HEK293T (cell line): ENCODE results near the gene PIEZO2.
"Not testable (repeated sequence)": the region's sequence is repeated elsewhere in the genome, so short reads cannot be mapped to it uniquely, and the experiment has no call there.

Source experiments
- CTCF ChIA-PET: fragments of 350-600 bp; formaldehyde crosslinking; extraction: SDS; loops from one replicate; lab custom pipeline; 2021; ENCODE audit warnings: antibody characterized with exemption, inconsistent platforms; lab: Yijun Ruan, JAX
- POLR2A ChIA-PET: fragments of 350-600 bp; formaldehyde crosslinking; extraction: SDS; loops from one replicate; lab custom pipeline; 2020; ENCODE audit warnings: antibody characterized with exemption, inconsistent platforms; lab: Yijun Ruan, JAX
- DNase-seq: peaks from one replicate; pipeline ENCODE4 v3.0.0; 2012; ENCODE audit warnings: mixed read lengths; ENCODE audit errors: extremely low spot score
- ARNT ChIP-seq: fragments of 450-650 bp; IDR thresholded peaks from 2 replicates; pipeline ENCODE4 v1.6.1; 2017; ENCODE audit warnings: mild to moderate bottlenecking
- BHLHE40 ChIP-seq: fragments of 450-650 bp; IDR thresholded peaks from 2 replicates; pipeline ENCODE4 v1.6.1; 2016; ENCODE audit warnings: mild to moderate bottlenecking, moderate library complexity, borderline replicate concordance
- CTBP1 ChIP-seq: fragments of 450-650 bp; IDR thresholded peaks from 2 replicates; pipeline ENCODE4 v1.6.1; 2016; ENCODE audit warnings: borderline replicate concordance
- ELF4 ChIP-seq: fragments of 450-650 bp; IDR thresholded peaks from 2 replicates; pipeline ENCODE4 v1.6.1; 2017; ENCODE audit warnings: antibody characterized with exemption
- FOXA1 ChIP-seq: fragments of 450-650 bp; IDR thresholded peaks from 2 replicates; pipeline ENCODE4 v1.6.1; 2016; ENCODE audit warnings: mild to moderate bottlenecking
- FOXK2 ChIP-seq: fragments of 450-650 bp; IDR thresholded peaks from 2 replicates; pipeline ENCODE4 v1.6.1; 2016; ENCODE audit warnings: mild to moderate bottlenecking
- FOXM1 ChIP-seq: fragments of 450-650 bp; IDR thresholded peaks from 2 replicates; pipeline ENCODE4 v1.6.1; 2017; ENCODE audit warnings: mild to moderate bottlenecking, borderline replicate concordance
- HDGF ChIP-seq: fragments of 450-650 bp; IDR thresholded peaks from 2 replicates; pipeline ENCODE4 v1.6.1; 2017; ENCODE audit warnings: antibody characterized with exemption, borderline replicate concordance
- L3MBTL2 ChIP-seq: fragments of 450-650 bp; conservative IDR thresholded peaks from 2 replicates; pipeline ENCODE4 v1.6.1; 2016; ENCODE audit warnings: mild to moderate bottlenecking
- LEF1 ChIP-seq: fragments of 450-650 bp; IDR thresholded peaks from 2 replicates; pipeline ENCODE4 v1.6.1; 2017; ENCODE audit warnings: mild to moderate bottlenecking, borderline replicate concordance
- NFRKB ChIP-seq: fragments of 450-650 bp; IDR thresholded peaks from 2 replicates; pipeline ENCODE4 v1.6.1; 2016; ENCODE audit warnings: mild to moderate bottlenecking, moderate library complexity
- SP1 ChIP-seq: fragments of 450-650 bp; IDR thresholded peaks from 2 replicates; pipeline ENCODE4 v1.6.1; 2017
- SUZ12 ChIP-seq: fragments of 450-650 bp; IDR thresholded peaks from 2 replicates; pipeline ENCODE4 v1.6.1; 2016; ENCODE audit warnings: mild to moderate bottlenecking
- TARDBP ChIP-seq: fragments of 450-650 bp; IDR thresholded peaks from 2 replicates; pipeline ENCODE4 v1.6.1; 2016
- ZNF384 ChIP-seq: fragments of 450-650 bp; IDR thresholded peaks from 2 replicates; pipeline ENCODE4 v1.6.1; 2016
- TF ChIP-seq, protein P1 (sequence below): fragments of 450-650 bp; IDR thresholded peaks from 2 replicates; pipeline ENCODE4 v1.6.1; 2016

The PIEZO2 gene

DNA sequence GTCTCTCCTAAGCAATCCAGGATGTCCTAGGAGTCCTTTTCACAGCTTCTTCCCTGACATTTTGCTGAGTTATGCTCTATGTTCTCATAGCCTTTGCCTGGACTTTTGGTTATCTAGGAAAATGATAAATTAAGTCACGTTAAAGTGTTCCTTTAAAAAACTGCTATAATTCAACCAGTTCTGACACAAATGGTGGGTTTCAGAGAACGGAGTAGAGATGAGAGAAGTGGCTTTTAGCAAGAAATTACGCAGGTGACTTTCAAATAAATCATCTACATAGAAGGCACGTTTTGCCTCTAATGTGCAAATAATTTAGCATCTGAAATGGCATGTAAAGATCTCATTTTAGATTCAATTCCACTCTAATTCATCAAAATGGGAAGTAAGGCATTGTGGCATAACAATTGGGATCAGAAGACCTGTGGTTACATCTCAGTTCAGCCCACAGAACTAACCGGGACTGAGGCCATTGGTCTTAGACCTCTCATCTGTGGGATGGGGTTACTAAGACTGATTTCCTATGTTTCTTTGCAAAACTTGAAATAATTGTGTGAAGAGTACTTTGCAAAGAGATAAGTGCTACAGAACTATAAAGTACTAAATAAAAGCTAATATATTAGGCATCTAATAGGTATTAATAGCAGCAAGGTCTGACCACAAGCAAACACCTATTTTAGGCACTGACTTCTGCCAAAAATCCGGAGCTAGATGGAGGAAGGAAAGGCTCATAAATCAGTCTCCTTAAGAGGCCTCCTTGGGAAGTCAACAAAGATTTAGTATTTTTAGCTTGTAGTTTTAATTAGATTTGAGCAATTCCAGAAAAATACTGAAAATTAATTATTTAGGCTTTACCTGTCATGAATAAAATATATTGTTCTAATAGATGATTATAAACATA is 211.4 kb downstream of the PIEZO2 start:
- TF ChIP-seq BHLHE40 = no peak
- no peak for TF ChIP-seq TARDBP
- TF ChIP-seq ARNT = no peak
- no peak for TF ChIP-seq FOXM1
- no peak for TF ChIP-seq FOXK2
- no peak for TF ChIP-seq ELF4
- no peak for TF ChIP-seq SUZ12
- no peak for TF ChIP-seq CTBP1
- TF ChIP-seq L3MBTL2 = no peak
- TF ChIP-seq NFRKB = no peak
- TF ChIP-seq, protein P1, sequence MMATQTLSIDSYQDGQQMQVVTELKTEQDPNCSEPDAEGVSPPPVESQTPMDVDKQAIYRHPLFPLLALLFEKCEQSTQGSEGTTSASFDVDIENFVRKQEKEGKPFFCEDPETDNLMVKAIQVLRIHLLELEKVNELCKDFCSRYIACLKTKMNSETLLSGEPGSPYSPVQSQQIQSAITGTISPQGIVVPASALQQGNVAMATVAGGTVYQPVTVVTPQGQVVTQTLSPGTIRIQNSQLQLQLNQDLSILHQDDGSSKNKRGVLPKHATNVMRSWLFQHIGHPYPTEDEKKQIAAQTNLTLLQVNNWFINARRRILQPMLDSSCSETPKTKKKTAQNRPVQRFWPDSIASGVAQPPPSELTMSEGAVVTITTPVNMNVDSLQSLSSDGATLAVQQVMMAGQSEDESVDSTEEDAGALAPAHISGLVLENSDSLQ = no peak
- TF ChIP-seq ZNF384 = no peak
- TF ChIP-seq HDGF = no peak
- no peak for TF ChIP-seq FOXA1
- TF ChIP-seq SP1 = no peak
- TF ChIP-seq LEF1 = no peak
- ChIA-PET POLR2A (no interaction called here), CTCF (no interaction called here)
- DNase-seq = no peak

DNA sequence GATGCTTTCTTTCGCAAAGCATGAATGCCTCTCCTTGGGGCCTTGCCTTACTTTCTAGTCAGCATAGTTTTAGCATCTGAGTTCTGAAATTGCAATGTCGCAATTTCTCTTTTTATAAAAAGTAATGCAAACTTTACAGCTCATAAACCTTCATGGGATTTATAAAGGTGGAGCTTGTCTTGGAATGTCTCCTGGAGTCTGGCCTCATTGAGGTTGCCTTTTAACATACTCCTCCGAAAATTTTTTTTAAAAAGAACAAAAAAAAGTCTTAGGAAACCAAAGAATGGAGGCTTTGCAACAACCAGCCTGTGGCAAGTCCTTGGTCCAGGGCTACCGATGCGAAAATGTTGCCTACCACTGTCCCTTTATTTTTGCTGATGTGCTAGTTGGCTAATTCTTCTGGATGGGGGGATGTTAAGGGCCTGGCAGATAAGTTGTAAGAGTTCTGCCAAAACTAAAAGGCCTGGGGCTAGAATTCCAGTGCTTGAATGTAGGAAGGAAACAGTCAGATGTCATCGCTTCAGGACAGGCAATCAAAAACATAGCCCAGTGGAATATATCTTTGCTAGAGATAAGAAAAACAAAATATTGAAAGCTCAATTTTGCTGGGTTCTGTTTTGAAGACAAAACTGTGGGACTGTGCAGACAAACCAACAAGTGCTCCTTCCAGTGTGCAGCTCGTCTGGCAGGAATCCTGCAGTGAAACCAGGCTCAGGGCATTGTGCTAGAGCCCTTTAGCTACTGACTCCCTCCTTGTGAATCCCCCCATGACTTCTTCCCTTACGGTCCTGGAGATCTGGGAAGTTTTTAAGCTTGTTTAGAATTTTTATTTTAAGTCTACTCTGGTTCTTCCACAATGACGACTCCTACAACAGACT is 213.0 kb downstream of the PIEZO2 start:
- POLR2A ChIA-PET = no interaction called here
- TF ChIP-seq, protein P1 = no peak
- no peak for DNase-seq
- CTCF ChIA-PET = interaction anchor here (0.6 kb wide), 1 partner anchor 76 kb away, joined by 5 read pairs; no protein-coding TSS in a partner anchor

DNA sequence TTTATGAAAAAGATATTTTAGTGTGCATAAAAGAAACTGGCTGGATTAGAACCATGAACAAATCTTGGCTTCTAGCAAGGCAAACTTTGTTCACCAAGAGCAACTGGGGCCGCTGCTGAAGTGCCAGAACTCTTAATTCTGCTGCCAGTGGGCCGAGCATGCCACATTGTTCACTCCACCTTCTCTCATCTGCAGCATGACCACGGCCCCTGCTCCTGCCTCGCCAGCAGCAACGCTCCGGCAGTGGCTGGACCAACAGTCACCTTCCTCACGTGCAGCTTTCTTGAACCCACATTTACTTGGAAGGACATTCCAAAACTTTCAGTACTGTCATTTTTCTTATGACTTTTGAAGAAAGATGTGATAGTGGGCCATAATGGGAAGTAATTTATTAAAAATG is 213.8 kb downstream of the PIEZO2 start:
- no peak for DNase-seq
- ChIA-PET POLR2A (no interaction called here), CTCF (no interaction called here)
- TF ChIP-seq LEF1 (no peak), HDGF (no peak), SP1 (no peak), CTBP1 (no peak), FOXM1 (no peak)

DNA sequence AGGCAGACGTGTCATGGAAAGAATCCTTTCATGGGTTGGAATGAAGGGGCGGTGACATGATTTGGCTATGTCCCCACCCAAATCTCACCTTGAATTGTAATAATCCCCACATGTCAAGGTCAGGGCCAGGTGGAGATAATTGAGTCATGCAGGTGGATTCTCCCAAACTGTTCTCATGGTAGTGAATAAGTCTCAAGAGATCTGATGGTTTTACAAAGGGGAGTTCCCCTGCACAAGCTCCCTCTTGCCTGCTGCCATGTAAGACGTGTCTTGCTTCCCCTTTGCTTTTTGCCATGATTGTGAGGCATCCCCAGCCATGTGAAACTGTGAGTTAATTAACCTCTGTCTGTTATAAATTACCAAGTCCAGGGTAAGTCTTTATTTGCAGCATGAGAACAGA is 215.7 kb downstream of the PIEZO2 start:
- POLR2A ChIA-PET, DNase-seq, CTCF ChIA-PET: not testable (repeated sequence)

DNA sequence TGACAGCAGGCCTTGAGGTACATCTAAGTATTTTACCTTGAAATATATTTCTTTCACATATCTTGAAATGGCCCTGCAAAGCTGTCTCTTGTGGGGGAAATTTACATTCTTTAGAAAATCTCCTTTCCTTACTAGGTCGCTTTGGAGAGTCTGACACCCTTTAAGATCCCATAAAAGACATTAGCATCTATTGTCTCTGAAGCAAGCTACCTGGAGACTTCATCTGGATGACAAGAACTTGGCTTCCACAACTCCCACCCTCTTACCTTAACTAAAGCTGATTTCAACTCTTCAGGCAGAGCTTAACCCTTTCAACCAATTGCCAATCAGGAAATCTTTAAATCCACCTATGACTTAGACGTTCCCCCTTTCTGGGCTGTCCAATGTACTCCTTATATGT is 219.3 kb downstream of the PIEZO2 start:
- ChIA-PET POLR2A (no interaction called here), CTCF (no interaction called here)
- TF ChIP-seq ZNF384 (no peak), FOXK2 (no peak), FOXM1 (no peak), BHLHE40 (no peak), FOXA1 (no peak), SUZ12 (no peak), LEF1 (no peak), TARDBP (no peak), SP1 (no peak), CTBP1 (no peak), ELF4 (no peak), NFRKB (no peak), L3MBTL2 (no peak), HDGF (no peak), ARNT (no peak)
- TF ChIP-seq, protein P1 = no peak
- DNase-seq = no peak

DNA sequence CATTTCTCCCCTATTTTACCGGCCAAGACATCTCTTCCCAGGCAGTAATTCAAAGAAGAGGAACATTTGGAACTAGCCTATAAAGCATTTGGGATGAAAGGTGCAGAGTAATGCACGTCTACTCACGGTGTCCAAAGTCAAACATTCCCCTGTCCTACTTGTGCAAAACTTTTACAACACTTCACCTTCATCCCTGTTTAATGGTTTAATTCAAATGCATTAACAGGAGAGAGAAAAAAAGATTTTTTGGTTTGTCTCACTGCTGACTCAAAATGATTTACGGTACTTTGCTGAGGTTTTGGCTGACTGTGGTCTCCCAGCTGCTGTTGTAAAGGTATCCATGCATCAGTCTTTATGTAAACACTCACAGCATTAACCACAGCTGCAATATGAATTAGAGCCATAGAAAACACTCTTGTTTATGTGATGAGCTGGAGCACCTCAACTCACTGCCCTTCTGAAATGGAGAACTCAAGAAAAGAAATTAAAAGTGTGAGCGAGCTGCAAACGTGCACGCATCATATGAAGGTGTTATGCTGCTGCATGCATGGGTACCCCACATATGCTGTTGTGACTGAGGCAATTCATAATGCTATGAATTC is 220.5 kb downstream of the PIEZO2 start:
- TF ChIP-seq CTBP1 (no peak), BHLHE40 (no peak), ZNF384 (no peak), ARNT (no peak), HDGF (no peak), LEF1 (no peak), ELF4 (no peak), SP1 (no peak), TARDBP (no peak), FOXA1 (no peak), SUZ12 (no peak), FOXK2 (no peak), L3MBTL2 (no peak), FOXM1 (no peak), NFRKB (no peak)
- TF ChIP-seq, protein P1 = no peak
- CTCF ChIA-PET = no interaction called here
- no peak for DNase-seq
- POLR2A ChIA-PET = no interaction called here
